ENCODE results near the gene SCN2A. TPM values are rescaled to one million over a fixed set of nuclear protein-coding genes. Genes with fewer than 3 reads are reported as not detected.

The SCN2A gene
- total RNA-seq, 2 donors from 2014 or later, result 0.12 TPM; not detected in 1

- Mint-ChIP-seq H3K36me3 (ENCODE audit: insufficient read depth in 2 of 2) (peaks cover 0 to 6% of the 10 kb centered on the region in 2 donors), H3K4me3 (no peak overlapping the region), H3K9me3 (peaks cover 5 to 6% of the 10 kb centered on the region in 2 donors), H3K4me1 (ENCODE audit: low read depth) (no peaks in the 10 kb centered on the region), H3K27ac (no peak overlapping the region), H3K27me3 (ENCODE audit: low read depth) (peaks cover 13% of the 10 kb centered on the region)
- ATAC-seq (replicated peaks in 1 of 2) (no peak), DNase-seq (no peak)
Measured at GRCh38 chr2:165420231-165420630, 181.0 kb downstream of the SCN2A start.

GRCh38 chr2:165423081-165423480 lies 183.9 kb downstream of the SCN2A start:
- no peak overlapping the region for H3K27ac Mint-ChIP-seq
- H3K27me3 Mint-ChIP-seq (ENCODE audit: low read depth), result peaks cover 6% of the 10 kb centered on the region
- DNase-seq (no peak), ATAC-seq (replicated peaks in 1 of 2) (no peak)
- H3K4me3 Mint-ChIP-seq, result no peak overlapping the region
- peaks cover 0 to 3% of the 10 kb centered on the region in 2 donors for H3K9me3 Mint-ChIP-seq
- H3K4me1 Mint-ChIP-seq (ENCODE audit: low read depth), result no peaks in the 10 kb centered on the region
- H3K36me3 Mint-ChIP-seq (ENCODE audit: insufficient read depth in 2 of 2), result peaks cover 0 to 3% of the 10 kb centered on the region in 2 donors

GRCh38 chr2:165425556-165425955 lies 186.3 kb downstream of the SCN2A start:
- no peaks in the 10 kb centered on the region for H3K4me1 Mint-ChIP-seq (ENCODE audit: low read depth)
- H3K36me3 Mint-ChIP-seq (ENCODE audit: insufficient read depth in 2 of 2), result peaks cover 0 to 3% of the 10 kb centered on the region in 2 donors
- peaks cover 0 to 3% of the 10 kb centered on the region in 2 donors for H3K9me3 Mint-ChIP-seq
- H3K27ac Mint-ChIP-seq, result no peak overlapping the region
- DNase-seq, result no peak
- no peaks in the 10 kb centered on the region for H3K27me3 Mint-ChIP-seq (ENCODE audit: low read depth)
- ATAC-seq (replicated peaks in 1 of 2), result no peak
- H3K4me3 Mint-ChIP-seq, result no peak overlapping the region

GRCh38 chr2:165427686-165428085 lies 188.5 kb downstream of the SCN2A start:
- DNase-seq, result no peak
- peaks cover 0 to 3% of the 10 kb centered on the region in 2 donors for H3K9me3 Mint-ChIP-seq
- H3K36me3 Mint-ChIP-seq (ENCODE audit: insufficient read depth in 2 of 2), result peaks cover 0 to 3% of the 10 kb centered on the region in 2 donors
- no peak overlapping the region for H3K4me3 Mint-ChIP-seq
- H3K27ac Mint-ChIP-seq, result no peak overlapping the region
- H3K4me1 Mint-ChIP-seq (ENCODE audit: low read depth), result no peaks in the 10 kb centered on the region
- no peak for ATAC-seq (replicated peaks in 1 of 2)
- H3K27me3 Mint-ChIP-seq (ENCODE audit: low read depth), result no peaks in the 10 kb centered on the region

- H3K9me3 Mint-ChIP-seq, result no peaks in the 10 kb centered on the region
- H3K4me1 Mint-ChIP-seq (ENCODE audit: low read depth), result no peaks in the 10 kb centered on the region
- DNase-seq, result no peak
- no peaks in the 10 kb centered on the region for H3K27me3 Mint-ChIP-seq (ENCODE audit: low read depth)
- H3K4me3 Mint-ChIP-seq, result no peak overlapping the region
- no peaks in the 10 kb centered on the region for H3K36me3 Mint-ChIP-seq (ENCODE audit: insufficient read depth in 2 of 2)
- no peak for ATAC-seq (replicated peaks in 1 of 2)
- H3K27ac Mint-ChIP-seq, result no peak overlapping the region
Measured at GRCh38 chr2:165428926-165429325, 189.7 kb downstream of the SCN2A start.

GRCh38 chr2:165431014-165431413 lies 191.8 kb downstream of the SCN2A start:
- Mint-ChIP-seq H3K4me3 (no peak overlapping the region), H3K9me3 (no peaks in the 10 kb centered on the region), H3K27ac (no peak overlapping the region), H3K36me3 (ENCODE audit: insufficient read depth in 2 of 2) (no peaks in the 10 kb centered on the region), H3K27me3 (ENCODE audit: low read depth) (no peaks in the 10 kb centered on the region), H3K4me1 (ENCODE audit: low read depth) (no peaks in the 10 kb centered on the region)
- DNase-seq, result no peak
- no peak for ATAC-seq (replicated peaks in 1 of 2)

- H3K36me3 Mint-ChIP-seq (ENCODE audit: insufficient read depth in 2 of 2), result no peaks in the 10 kb centered on the region
- no peak for ATAC-seq (replicated peaks in 1 of 2)
Measured at GRCh38 chr2:165432234-165432966, 193.2 kb downstream of the SCN2A start.

GRCh38 chr2:165434865-165435496 lies 195.8 kb downstream of the SCN2A start:
- DNase-seq (no peak), ATAC-seq (replicated peaks in 1 of 2) (no peak)
- Mint-ChIP-seq H3K9me3 (no peaks in the 10 kb centered on the region), H3K27ac (no peak overlapping the region), H3K4me3 (no peak overlapping the region), H3K36me3 (ENCODE audit: insufficient read depth in 2 of 2) (no peaks in the 10 kb centered on the region), H3K4me1 (ENCODE audit: low read depth) (no peaks in the 10 kb centered on the region), H3K27me3 (ENCODE audit: low read depth) (no peaks in the 10 kb centered on the region)

More at GRCh38 chr2:165432234-165432966, 193.2 kb downstream of the SCN2A start:
- Mint-ChIP-seq H3K9me3 (no peaks in the 10 kb centered on the region), H3K27me3 (ENCODE audit: low read depth) (no peaks in the 10 kb centered on the region), H3K4me3 (no peak overlapping the region), H3K27ac (no peak overlapping the region), H3K4me1 (ENCODE audit: low read depth) (no peaks in the 10 kb centered on the region)
- DNase-seq, result no peak

- Mint-ChIP-seq H3K4me3 (no peak overlapping the region), H3K27ac (no peak overlapping the region)
Measured at GRCh38 chr2:165435611-165436010, 196.4 kb downstream of the SCN2A start.

GRCh38 chr2:165436559-165436958 lies 197.3 kb downstream of the SCN2A start:
- no peaks in the 10 kb centered on the region for H3K27me3 Mint-ChIP-seq (ENCODE audit: low read depth)
- DNase-seq, result no peak
- H3K4me1 Mint-ChIP-seq (ENCODE audit: low read depth), result peaks cover 5% of the 10 kb centered on the region
- H3K27ac Mint-ChIP-seq, result no peak overlapping the region
- no peak overlapping the region for H3K4me3 Mint-ChIP-seq
- no peaks in the 10 kb centered on the region for H3K36me3 Mint-ChIP-seq (ENCODE audit: insufficient read depth in 2 of 2)
- ATAC-seq (replicated peaks in 1 of 2), result no peak
- no peaks in the 10 kb centered on the region for H3K9me3 Mint-ChIP-seq

More at GRCh38 chr2:165435611-165436010, 196.4 kb downstream of the SCN2A start:
- Mint-ChIP-seq H3K36me3 (ENCODE audit: insufficient read depth in 2 of 2) (no peaks in the 10 kb centered on the region), H3K9me3 (no peaks in the 10 kb centered on the region), H3K27me3 (ENCODE audit: low read depth) (no peaks in the 10 kb centered on the region), H3K4me1 (ENCODE audit: low read depth) (peaks cover 5% of the 10 kb centered on the region)
- DNase-seq (no peak), ATAC-seq (replicated peaks in 1 of 2) (no peak)

- Mint-ChIP-seq H3K36me3 (ENCODE audit: insufficient read depth in 2 of 2) (no peaks in the 10 kb centered on the region), H3K4me1 (ENCODE audit: low read depth) (peaks cover 16% of the 10 kb centered on the region), H3K4me3 (no peak overlapping the region), H3K27ac (no peak overlapping the region), H3K9me3 (peaks cover 0 to 2% of the 10 kb centered on the region in 2 donors), H3K27me3 (ENCODE audit: low read depth) (no peaks in the 10 kb centered on the region)
- DNase-seq (no peak), ATAC-seq (replicated peaks in 1 of 2) (no peak)
Measured at GRCh38 chr2:165440367-165440766, 201.2 kb downstream of the SCN2A start.

Measured in activated T-cell treated with anti-CD3 and anti-CD28 coated beads, Interleukin-2, amount 50 U/mL, for 72 hours (primary cell).